Measurements from ENCODE around the gene C1QTNF6.

GRCh38 chr22:37141971-37142370 lies 46.1 kb downstream of the C1QTNF6 start:
- TF ChIP-seq, protein P1, sequence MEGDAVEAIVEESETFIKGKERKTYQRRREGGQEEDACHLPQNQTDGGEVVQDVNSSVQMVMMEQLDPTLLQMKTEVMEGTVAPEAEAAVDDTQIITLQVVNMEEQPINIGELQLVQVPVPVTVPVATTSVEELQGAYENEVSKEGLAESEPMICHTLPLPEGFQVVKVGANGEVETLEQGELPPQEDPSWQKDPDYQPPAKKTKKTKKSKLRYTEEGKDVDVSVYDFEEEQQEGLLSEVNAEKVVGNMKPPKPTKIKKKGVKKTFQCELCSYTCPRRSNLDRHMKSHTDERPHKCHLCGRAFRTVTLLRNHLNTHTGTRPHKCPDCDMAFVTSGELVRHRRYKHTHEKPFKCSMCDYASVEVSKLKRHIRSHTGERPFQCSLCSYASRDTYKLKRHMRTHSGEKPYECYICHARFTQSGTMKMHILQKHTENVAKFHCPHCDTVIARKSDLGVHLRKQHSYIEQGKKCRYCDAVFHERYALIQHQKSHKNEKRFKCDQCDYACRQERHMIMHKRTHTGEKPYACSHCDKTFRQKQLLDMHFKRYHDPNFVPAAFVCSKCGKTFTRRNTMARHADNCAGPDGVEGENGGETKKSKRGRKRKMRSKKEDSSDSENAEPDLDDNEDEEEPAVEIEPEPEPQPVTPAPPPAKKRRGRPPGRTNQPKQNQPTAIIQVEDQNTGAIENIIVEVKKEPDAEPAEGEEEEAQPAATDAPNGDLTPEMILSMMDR (conservative IDR thresholded peaks at IDR 0.05): no peak
- no peak for TF ChIP-seq EZH2 (IDR thresholded peaks at IDR 0.05; ENCODE audit: low read depth)

Data from PC-9 (cell line).